Keratinocyte (primary cell): ENCODE data around the gene SCAPER. TPM values are rescaled to one million over a fixed set of nuclear protein-coding genes. Genes with fewer than 3 reads are reported as not detected.

ENCODE experiments used
- DNase-seq: peaks from one replicate; pipeline ENCODE4 v3.0.0-alpha.2; 2011; ENCODE audit warnings: low read depth, missing footprints, low spot score
- FAIRE-seq: peaks from 2 replicates; lab custom pipeline; 2011; peaks lifted over from hg19 to GRCh38; lab: Jason Lieb, UNC
- H2AFZ ChIP-seq: 2 replicates; pipeline ENCODE4 v1.6.0; 2012; ENCODE audit warnings: low read length, control low read depth, inconsistent platforms; ENCODE audit not compliant: control insufficient read depth
- H3K27ac ChIP-seq: 2 replicates; pipeline ENCODE4 v1.5.1; 2011; ENCODE audit warnings: low read length; ENCODE audit not compliant: control insufficient read depth, insufficient read depth
- H3K27me3 ChIP-seq: 3 replicates; pipeline ENCODE4 v1.6.0; 2011; ENCODE audit warnings: low read length; ENCODE audit not compliant: control insufficient read depth, insufficient read depth; ENCODE audit errors: extremely low read depth
- H3K36me3 ChIP-seq, 2 experiments: 2 replicates in 1 of 2; 3 replicates in 1 of 2; pipeline ENCODE4 v1.5.1; 2011; ENCODE audit warnings: low read length in 2 of 2, mild to moderate bottlenecking in 1 of 2; ENCODE audit not compliant: control insufficient read depth in 2 of 2, insufficient read depth in 2 of 2; ENCODE audit errors: extremely low read depth in 1 of 2
- H3K4me1 ChIP-seq: 3 replicates; pipeline ENCODE4 v1.5.1; 2011; ENCODE audit warnings: low read length; ENCODE audit not compliant: control insufficient read depth, insufficient read depth; ENCODE audit errors: extremely low read depth
- H3K4me2 ChIP-seq: 3 replicates; pipeline ENCODE4 v1.6.0; 2011; ENCODE audit warnings: low read depth, low read length; ENCODE audit not compliant: control insufficient read depth, insufficient read depth; ENCODE audit errors: extremely low read depth
- H3K4me3 ChIP-seq, 3 experiments: fragments of 200-600 bp in 1 of 3; sonication (generic) in 1 of 3; 2 replicates in 2 of 3; 3 replicates in 1 of 3; pipeline ENCODE4 v1.5.1; 2011 to 2016; ENCODE audit warnings: low read length in 3 of 3, mild to moderate bottlenecking in 3 of 3, control low read depth in 2 of 3, inconsistent platforms in 1 of 3, low read depth in 1 of 3, mixed read lengths in 1 of 3, mixed run types in 1 of 3, moderate library complexity in 1 of 3; ENCODE audit not compliant: control insufficient read depth in 2 of 3, insufficient read depth in 2 of 3; ENCODE audit errors: extremely low read depth in 1 of 3
- H3K79me2 ChIP-seq: 2 replicates; pipeline ENCODE4 v1.6.0; 2012; ENCODE audit warnings: low read length; ENCODE audit not compliant: control insufficient read depth, insufficient read depth
- H3K9ac ChIP-seq: 3 replicates; pipeline ENCODE4 v1.6.0; 2011; ENCODE audit warnings: low read length; ENCODE audit not compliant: control insufficient read depth, insufficient read depth; ENCODE audit errors: extremely low read depth
- H3K9me1 ChIP-seq: 3 replicates; pipeline ENCODE4 v1.6.0; 2011; ENCODE audit warnings: low read length; ENCODE audit not compliant: control insufficient read depth, insufficient read depth; ENCODE audit errors: extremely low read depth
- H3K9me3 ChIP-seq: 2 replicates; pipeline ENCODE4 v1.5.1; 2012; ENCODE audit warnings: low read depth, low read length; ENCODE audit not compliant: control insufficient read depth
- H4K20me1 ChIP-seq: 3 replicates; pipeline ENCODE4 v1.6.0; 2011; ENCODE audit warnings: low read length; ENCODE audit not compliant: control insufficient read depth, insufficient read depth; ENCODE audit errors: extremely low read depth
- CTCF ChIP-seq, 3 experiments: IDR thresholded peaks in 1 of 3; conservative IDR thresholded peaks in 1 of 3; optimal IDR thresholded peaks in 1 of 3; 2 replicates in 2 of 3; 3 replicates in 1 of 3; pipeline versions ENCODE3 to v1.5.1; 2011; ENCODE audit warnings: low read length in 3 of 3, mild to moderate bottlenecking in 3 of 3, moderate library complexity in 2 of 3, control low read depth in 1 of 3, inconsistent platforms in 1 of 3; ENCODE audit not compliant: insufficient read depth in 2 of 3; ENCODE audit errors: extremely low read depth in 1 of 3
- EZH2 ChIP-seq: IDR thresholded peaks from one replicate; pipeline ENCODE4 v1.6.1; 2012; ENCODE audit warnings: inconsistent platforms, mild to moderate bottlenecking, low read length, moderate library complexity
- dilution Hi-C: fragments of 300-500 bp; cut with MboI; formaldehyde crosslinking; loops from one replicate; pipeline ENCODE4 v1.7.0; 2020; ENCODE audit warnings: low sequenced_read_pairs; ENCODE audit not compliant: extremely low pct_ligation_motif_present
- polyA plus RNA-seq, 5 experiments: library from polyadenylated mRNA; depleted of rRNA in 3 of 5; stranded (reverse) in 3 of 5; stranded (forward) in 1 of 5; unstranded in 1 of 5; fragments of >200 nt; gene quantifications; 1 replicate in 1 of 5; 2 replicates in 3 of 5; 3 replicates in 1 of 5; pipeline versions ENCODE4 v1.2.1 to v1.2.3, GENCODE V29; 2011 to 2012; ENCODE audit warnings: missing spikeins in 2 of 5, low read depth in 1 of 5, low replicate concordance in 1 of 5

SCAPER gene
- polyA plus RNA-seq, 1 donor (not counting 4 experiments of a cell fraction or from before 2014, with no cell fraction given), result 5.2 TPM

GRCh38 chr15:76846782-76847181, 58.4 kb downstream of the SCAPER start:
- peaks cover 0 to 3% of the 10 kb centered on the region in 2 experiments for H3K36me3 ChIP-seq
- FAIRE-seq (no peak), DNase-seq (no peak)
- no peaks in the 10 kb centered on the region for H3K27me3 ChIP-seq
- H3K9me3 ChIP-seq, result no peaks in the 10 kb centered on the region
- H3K9me1 ChIP-seq, result no peaks in the 10 kb centered on the region
- H3K4me1 ChIP-seq, result no peaks in the 10 kb centered on the region
- TF ChIP-seq EZH2, result no peak
- no peak for TF ChIP-seq CTCF (optimal IDR thresholded peaks at IDR 0.05 in 1 of 3, IDR thresholded peaks at IDR 0.05 in 1 of 3, conservative IDR thresholded peaks at IDR 0.05 in 1 of 3; ENCODE audit: extremely low read depth in 1 of 3, insufficient read depth in 2 of 3, low read length in 3 of 3)
- H4K20me1 ChIP-seq, result no peaks in the 10 kb centered on the region
- H3K27ac ChIP-seq, result no peak overlapping the region
- H3K79me2 ChIP-seq, result no peaks in the 10 kb centered on the region
- H3K9ac ChIP-seq, result no peak overlapping the region
- H3K4me2 ChIP-seq, result no peak overlapping the region
- dilution Hi-C loops, result no loop called here
- H3K4me3 ChIP-seq, result no peak overlapping the region
- H2AFZ ChIP-seq, result no peak overlapping the region

DNA sequence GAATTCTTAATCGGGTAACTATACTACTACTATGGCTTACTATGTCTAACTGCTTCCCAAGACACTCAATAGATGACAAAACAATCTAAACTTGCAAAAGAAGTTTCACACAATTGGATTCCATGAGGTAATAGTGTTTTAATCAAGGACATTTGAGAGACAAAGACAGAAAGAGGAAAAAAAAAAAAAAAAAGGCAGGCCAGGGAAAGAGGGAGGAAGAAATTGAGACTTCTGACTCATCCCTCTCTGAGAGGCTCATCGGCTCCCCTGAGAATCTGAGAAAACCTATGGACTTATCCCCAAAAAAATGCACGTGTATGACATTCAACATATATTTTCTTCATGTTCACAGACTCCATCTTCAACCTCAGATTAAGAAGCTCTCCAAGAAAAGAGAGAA, 61.0 kb downstream of the SCAPER start:
- FAIRE-seq, result no peak
- TF ChIP-seq EZH2 (no peak), CTCF (optimal IDR thresholded peaks at IDR 0.05 in 1 of 3, IDR thresholded peaks at IDR 0.05 in 1 of 3, conservative IDR thresholded peaks at IDR 0.05 in 1 of 3; ENCODE audit: extremely low read depth in 1 of 3, insufficient read depth in 2 of 3, low read length in 3 of 3) (no peak)

More for the DNA sequence above, 61.0 kb downstream of the SCAPER start:
- dilution Hi-C loops, result no loop called here
- no peak for DNase-seq
- Histone ChIP-seq H3K9me3 (no peaks in the 10 kb centered on the region), H3K27ac (no peak overlapping the region), H3K36me3 (no peaks in the 10 kb centered on the region), H4K20me1 (no peaks in the 10 kb centered on the region), H3K27me3 (no peaks in the 10 kb centered on the region), H3K4me3 (no peak overlapping the region), H3K79me2 (no peaks in the 10 kb centered on the region), H3K4me1 (no peaks in the 10 kb centered on the region), H3K9me1 (no peaks in the 10 kb centered on the region), H3K4me2 (no peak overlapping the region), H2AFZ (no peak overlapping the region), H3K9ac (no peak overlapping the region)
